PFSK-1 (cell line): ENCODE measurements around the gene TSPAN32.

ENCODE experiments used
- POLR2AphosphoS5 ChIP-seq: IDR thresholded peaks from 2 replicates; pipeline ENCODE4 v1.6.1; 2012; ENCODE audit warnings: low read depth, mild to moderate bottlenecking, control low read depth, low read length, moderate library complexity
- REST ChIP-seq, 2 experiments: IDR thresholded peaks; 2 replicates each; pipeline versions ENCODE4 v1.6.1 to v1.8.0; 2011 to 2012; ENCODE audit warnings: low read depth in 2 of 2, low read length in 2 of 2, control low read depth in 1 of 2, inconsistent platforms in 1 of 2, mild to moderate bottlenecking in 1 of 2, moderate library complexity in 1 of 2; ENCODE audit not compliant: insufficient read depth in 1 of 2
- TAF1 ChIP-seq: IDR thresholded peaks from 2 replicates; pipeline ENCODE4 v1.6.1; 2012; ENCODE audit warnings: low read length, control low read depth, borderline replicate concordance; ENCODE audit not compliant: insufficient read depth

GRCh38 chr11:2299773-2300172 lies 2.0 kb upstream of the TSPAN32 start:
- TF ChIP-seq POLR2AphosphoS5 (no peak), REST (IDR thresholded peaks at IDR 0.05; ENCODE audit: insufficient read depth in 1 of 2, low read depth in 2 of 2, low read length in 2 of 2) (no peak), TAF1 (no peak)
